Left lung (tissue), 10 donors: ENCODE measurements around the gene CNTN4. TPM values are rescaled to one million over a fixed set of nuclear protein-coding genes. Genes with fewer than 3 reads are reported as not detected.

Source experiments
- ATAC-seq: fragments of 200-7000 bp; cut with Tn5 transposase; one replicate; pipeline ENCODE4 v1.9.1; 2020; ENCODE audit warnings: moderate library complexity
- DNase-seq, 4 donors: peaks; one replicate each; pipeline ENCODE4 v3.0.0-alpha.2; 2013 to 2020
- H3K27ac ChIP-seq, 2 donors: fragments of 200-600 bp; sonication (generic) in 1 of 2; one replicate each; pipeline versions ENCODE4 v1.5.0 to v1.8.0; 2020 to 2021
- H3K27me3 ChIP-seq, 2 donors: fragments of 200-600 bp; sonication (generic) in 1 of 2; one replicate each; pipeline versions ENCODE4 v1.5.0 to v1.8.0; 2020 to 2021
- H3K36me3 ChIP-seq, 2 donors: fragments of 200-600 bp; sonication (generic) in 1 of 2; one replicate each; pipeline versions ENCODE4 v1.5.0 to v1.8.0; 2020 to 2021
- H3K4me1 ChIP-seq, 2 donors: fragments of 200-600 bp; one replicate each; pipeline ENCODE4 v1.8.0; 2021
- H3K4me3 ChIP-seq, 2 donors: fragments of 200-600 bp; sonication (generic) in 1 of 2; one replicate each; pipeline versions ENCODE4 v1.5.0 to v1.8.0; 2020 to 2021; ENCODE audit warnings: mild to moderate bottlenecking in 1 of 2
- H3K9me3 ChIP-seq, 2 donors: fragments of 200-600 bp; sonication (generic) in 1 of 2; one replicate each; pipeline versions ENCODE4 v1.5.0 to v1.8.0; 2020 to 2021
- CTCF ChIP-seq, 2 donors: fragments of 200-600 bp; sonication (generic) in 1 of 2; IDR thresholded peaks; one replicate each; pipeline versions ENCODE4 v1.5.0 to v1.8.0; 2021; ENCODE audit warnings: antibody characterized with exemption in 2 of 2
- intact Hi-C, 2 donors: fragments of 100-400 bp; cut with DNase I; formaldehyde crosslinking; loops; one replicate each; pipeline versions ENCODE4 v1.11.2 to v1.14.2; 2022
- polyA plus RNA-seq, 6 donors: library from polyadenylated mRNA; unstranded; fragments of 120-200 nt; gene quantifications; one replicate each; pipeline ENCODE4 v1.2.1, GENCODE V29; 2013; ENCODE audit not compliant: insufficient read length in 6 of 6
- total RNA-seq, 2 donors: library from RNA; stranded (reverse); fragmentation: NEBNext Ultra II Directional; extraction: Animal tissue kit (Norgen Biotek cat#: 25700); gene quantifications; one replicate each; pipeline ENCODE4 v1.2.1, GENCODE V29; 2021
- donor health status: DM: no; HTN: yes; CAD: no.
- donor health status: DM: no; HTN: no; CAD: no.

Gene CNTN4
- total and polyA plus RNA-seq, 8 donors, result 5.9 to 10.4 (median 8.2) TPM

GRCh38 chr3:2623436-2623835, 524.8 kb downstream of the CNTN4 start:
- Histone ChIP-seq H3K27me3 (no peaks in the 10 kb centered on the region), H3K27ac (no peak overlapping the region), H3K9me3 (peaks cover 0 to 5% of the 10 kb centered on the region in 2 donors), H3K4me3 (no peak overlapping the region), H3K4me1 (no peaks in the 10 kb centered on the region), H3K36me3 (no peaks in the 10 kb centered on the region)
- DNase-seq, result no peak
- TF ChIP-seq CTCF (IDR thresholded peaks at IDR 0.05), result no peak
- intact Hi-C loops, result no loop called here
- ATAC-seq, result no peak

GRCh38 chr3:2628117-2628516, 529.5 kb downstream of the CNTN4 start:
- no peak for TF ChIP-seq CTCF (IDR thresholded peaks at IDR 0.05)
- Histone ChIP-seq H3K4me3 (no peak overlapping the region), H3K36me3 (no peaks in the 10 kb centered on the region), H3K9me3 (peaks cover 0 to 5% of the 10 kb centered on the region in 2 donors), H3K27ac (no peak overlapping the region), H3K4me1 (no peaks in the 10 kb centered on the region), H3K27me3 (no peaks in the 10 kb centered on the region)
- DNase-seq (no peak), ATAC-seq (no peak)
- intact Hi-C loops, result no loop called here

GRCh38 chr3:2635511-2635910, 536.8 kb downstream of the CNTN4 start:
- Histone ChIP-seq H3K9me3 (peaks cover 0 to 8% of the 10 kb centered on the region in 2 donors), H3K4me3 (no peak overlapping the region), H3K36me3 (no peaks in the 10 kb centered on the region), H3K27me3 (no peaks in the 10 kb centered on the region), H3K4me1 (no peaks in the 10 kb centered on the region), H3K27ac (no peak overlapping the region)
- DNase-seq, result no peak
- ATAC-seq, result no peak
- intact Hi-C loops, result no loop called here
- TF ChIP-seq CTCF (IDR thresholded peaks at IDR 0.05), result no peak

DNA sequence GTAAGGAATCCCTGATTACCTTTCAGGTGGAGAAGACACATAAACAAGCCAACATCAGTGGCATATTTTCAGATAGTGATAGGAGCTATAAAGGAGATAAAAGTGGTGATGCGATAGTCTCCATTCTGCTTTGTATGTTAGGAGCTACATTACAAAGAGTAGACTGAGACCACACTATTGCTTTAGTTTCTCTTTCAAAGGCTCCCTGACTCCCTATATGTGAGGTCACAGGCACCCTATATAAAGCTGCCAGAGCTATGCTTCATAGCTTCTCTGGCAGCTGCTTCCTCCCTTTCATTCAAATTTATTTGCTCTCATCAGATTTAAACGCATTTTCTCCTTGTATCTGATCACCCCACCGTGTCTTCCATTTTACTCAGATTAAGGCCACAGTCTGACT, 544.9 kb downstream of the CNTN4 start:
- Histone ChIP-seq H3K4me1 (no peaks in the 10 kb centered on the region), H3K36me3 (no peaks in the 10 kb centered on the region), H3K27ac (no peak overlapping the region), H3K27me3 (no peaks in the 10 kb centered on the region), H3K9me3 (no peaks in the 10 kb centered on the region), H3K4me3 (no peak overlapping the region)
- DNase-seq (no peak), ATAC-seq (no peak)
- TF ChIP-seq CTCF (IDR thresholded peaks at IDR 0.05), result no peak
- intact Hi-C loops, result no loop called here

DNA sequence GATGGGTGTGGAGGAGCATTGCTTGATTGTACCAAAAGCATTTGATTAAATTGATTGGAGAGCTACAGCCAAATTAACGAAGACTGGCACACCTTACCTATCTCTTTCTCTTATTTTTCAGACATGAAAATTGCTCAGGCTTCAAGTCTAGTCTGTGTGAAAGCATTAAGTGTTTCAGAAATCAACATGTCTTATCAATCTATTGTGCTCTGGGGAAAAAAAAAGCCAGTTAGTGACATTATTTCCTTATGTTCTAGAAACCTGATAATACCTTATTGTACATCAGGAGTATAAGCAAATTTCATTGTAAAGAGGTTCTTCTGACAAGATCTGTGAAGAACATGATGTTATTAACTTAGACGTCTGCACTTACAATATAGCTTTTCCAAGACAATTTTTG, 546.3 kb downstream of the CNTN4 start:
- peaks cover 0 to 8% of the 10 kb centered on the region in 2 donors for H3K9me3 ChIP-seq
- H3K36me3 ChIP-seq, result no peaks in the 10 kb centered on the region
- ATAC-seq (no peak), DNase-seq (no peak)
- H3K27ac ChIP-seq, result no peak overlapping the region
- no peak for TF ChIP-seq CTCF (IDR thresholded peaks at IDR 0.05)
- no peaks in the 10 kb centered on the region for H3K4me1 ChIP-seq
- H3K27me3 ChIP-seq, result no peaks in the 10 kb centered on the region
- no peak overlapping the region for H3K4me3 ChIP-seq
- intact Hi-C loops, result no loop called here
